Activated naive CD4-positive, alpha-beta T cell treated with anti-CD3 and anti-CD28 coated beads, Interleukin-2, amount 10 ng/mL, durations not matched to agents 5 hours and 36 hours (primary cell): ENCODE measurements around the gene NYNRIN. TPM values are rescaled to one million over a fixed set of nuclear protein-coding genes. Genes with fewer than 3 reads are reported as not detected.

Experiments used
- total RNA-seq, 2 experiments: library from RNA; stranded (reverse); gene quantifications; one replicate each; pipeline ENCODE4 v1.2.3, GENCODE V29; 2021

NYNRIN gene
- total RNA-seq: under 1 TPM; 0.10 to 0.26 TPM

DNA sequence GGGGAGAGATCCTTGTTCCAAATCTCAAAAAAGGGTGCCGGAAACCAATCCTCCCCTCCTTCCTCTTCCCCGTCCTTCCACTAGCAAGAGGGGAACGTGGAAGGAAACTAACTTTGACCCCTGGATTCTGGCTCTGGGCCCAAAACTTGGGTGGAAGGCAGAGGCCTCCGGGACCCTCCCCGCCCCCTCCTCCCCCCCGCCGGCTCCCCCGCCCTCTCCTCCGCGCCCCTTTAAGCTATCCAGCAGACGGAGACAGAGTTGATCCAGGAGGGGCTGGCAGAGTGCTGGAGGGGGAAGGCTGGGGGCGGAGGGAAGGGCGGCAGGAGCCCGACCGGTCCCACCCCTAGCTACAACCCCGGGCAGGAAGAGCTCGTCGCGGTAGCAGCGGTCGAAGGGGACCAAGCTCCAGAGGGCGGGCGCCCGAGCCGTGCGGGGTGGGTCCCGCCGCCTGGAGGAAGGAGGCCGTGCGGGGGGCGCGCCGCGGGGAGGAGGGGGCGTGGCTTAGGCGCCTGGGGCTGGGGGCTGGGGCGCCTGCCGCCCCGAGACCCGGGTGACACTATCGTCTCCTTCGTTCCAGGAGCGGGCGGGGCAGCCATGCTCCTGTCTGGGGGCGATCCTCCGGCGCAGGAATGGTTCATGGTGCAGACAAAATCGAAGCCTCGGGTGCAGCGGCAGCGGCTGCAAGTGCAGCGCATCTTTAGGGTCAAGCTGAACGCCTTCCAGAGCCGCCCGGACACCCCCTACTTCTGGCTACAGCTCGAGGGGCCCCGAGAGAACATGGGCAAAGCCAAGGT, at the start of gene NYNRIN:
NYNRIN (plus strand) TSS at position 351 of the 794 bp plus-strand sequence; CDS start at position 595, 244 bp downstream.

DNA sequence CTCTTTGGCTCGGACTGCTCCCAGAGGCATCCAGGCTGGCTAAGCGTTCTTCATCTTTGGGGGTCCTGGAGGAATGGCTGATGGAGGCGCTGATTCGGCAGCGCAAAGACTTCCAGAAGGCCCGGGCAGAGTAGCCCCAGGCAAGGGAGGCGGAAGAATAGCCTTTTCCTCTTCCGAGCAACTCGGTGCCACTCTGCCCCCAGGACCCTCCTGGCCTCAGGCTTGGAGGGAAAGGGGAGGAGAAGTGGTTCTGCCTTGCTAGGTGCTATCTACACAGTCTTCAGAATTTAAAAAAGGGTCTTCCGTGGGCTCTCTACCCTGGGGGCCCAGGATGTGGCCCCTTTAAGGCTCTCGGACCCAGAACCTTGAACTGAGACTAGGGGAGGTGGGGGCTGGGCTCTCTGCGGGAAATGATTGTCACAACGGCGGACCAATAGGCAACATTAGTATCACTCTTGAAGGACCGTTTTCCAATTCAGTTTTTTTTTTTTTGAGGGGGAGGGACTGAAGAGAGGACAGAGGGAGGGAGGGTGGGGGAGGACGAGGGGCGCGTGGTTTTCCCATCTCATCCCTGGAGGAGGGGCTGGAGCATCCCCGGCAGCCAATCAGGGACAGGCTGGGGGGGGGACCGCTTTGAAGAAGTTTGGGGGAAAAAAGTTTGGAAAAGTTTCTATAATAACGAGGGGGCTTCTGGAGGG, 31.1 kb upstream of the NYNRIN start, which contains the start of gene NFATC4:
NFATC4 (plus strand) TSS at position 671 of the 698 bp plus-strand sequence. CDS start 157 bp downstream, outside the sequence.

DNA sequence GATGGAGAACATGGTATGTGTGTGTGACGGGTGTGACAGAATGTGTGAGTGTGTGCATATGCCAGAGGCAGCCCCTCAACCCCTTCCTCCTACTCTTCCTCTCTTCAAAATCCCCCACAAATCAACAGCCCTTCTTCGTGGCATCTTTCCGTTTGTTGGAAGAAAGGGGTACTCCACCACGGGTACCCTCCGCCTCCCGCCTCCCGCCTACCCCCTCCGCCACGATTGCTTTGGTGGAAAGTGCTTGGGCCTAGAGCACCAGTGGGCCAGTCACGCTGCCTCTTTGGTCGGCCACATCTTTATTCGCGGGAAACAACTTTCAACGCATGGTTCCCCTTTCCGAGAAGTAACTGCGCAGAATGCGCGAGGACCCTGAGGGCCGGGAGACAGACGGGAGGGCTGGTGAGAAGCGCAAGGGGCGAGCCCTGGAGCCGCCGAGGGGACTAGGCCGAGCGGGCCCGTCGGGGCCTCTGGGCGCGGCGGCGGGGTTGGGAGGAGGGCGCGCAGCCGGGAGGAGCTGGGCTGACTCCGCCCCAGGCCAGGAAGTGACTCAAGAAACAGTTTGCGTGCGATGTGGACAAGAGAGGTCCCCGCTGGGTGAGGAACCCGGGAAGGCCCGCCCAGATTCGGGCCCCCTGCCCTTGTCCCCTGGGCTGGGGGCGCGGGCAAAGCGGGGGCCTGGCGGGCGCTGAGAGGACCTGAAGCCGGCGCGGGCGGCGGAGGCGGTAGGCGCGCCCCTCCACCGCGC, 30.8 kb downstream of the NYNRIN start, which contains the start of the genes CBLN3 and KHNYN:
CBLN3 (minus strand) TSS at position 274 of the 748 bp plus-strand sequence. CDS start 614 bp downstream, outside the sequence.
KHNYN (plus strand) TSS at position 560 of the 748 bp plus-strand sequence. CDS start 777 bp downstream, outside the sequence.

DNA sequence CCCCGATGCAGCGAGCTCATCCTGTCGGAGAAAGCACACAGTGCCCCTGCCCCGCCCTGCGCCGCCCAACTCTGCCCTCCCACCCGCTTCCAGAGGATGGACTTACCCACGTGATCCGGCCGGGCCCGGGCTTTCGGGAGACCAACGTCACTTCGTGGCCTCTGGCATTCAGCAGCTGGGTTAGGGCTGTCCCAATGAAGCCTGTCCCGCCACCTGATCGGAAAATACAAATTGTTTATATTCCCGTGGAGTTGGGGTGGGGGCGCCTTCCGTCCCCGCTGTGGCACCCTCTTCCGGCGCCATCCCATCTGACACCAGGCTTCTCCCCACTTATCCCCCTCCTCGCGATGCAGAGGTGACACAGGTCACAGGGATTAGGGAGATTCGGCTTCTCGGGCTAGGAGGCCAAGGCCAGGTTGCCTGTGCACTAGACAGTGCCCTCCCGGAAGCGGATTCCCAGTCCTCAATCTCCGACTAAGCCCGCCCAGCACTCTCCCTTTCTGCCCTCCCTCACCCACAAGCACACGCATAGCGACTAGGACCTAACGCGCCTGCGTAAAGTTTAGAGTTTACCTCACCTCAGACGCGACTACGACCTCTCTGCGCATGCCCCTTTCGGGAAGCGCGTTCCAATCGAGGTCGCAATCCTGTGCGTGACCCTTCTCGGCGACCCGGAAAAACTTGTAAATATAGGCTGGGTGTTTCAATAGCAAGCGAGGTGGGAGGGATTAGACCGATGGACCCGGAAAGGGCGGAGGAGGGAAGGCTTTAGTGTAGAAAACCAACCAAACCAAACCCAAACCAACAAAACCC, 43.6 kb downstream of the NYNRIN start, which contains the start of gene SDR39U1:
SDR39U1 (minus strand) TSS at position 537 of the 813 bp plus-strand sequence; CDS start at position 530, 7 bp downstream.

Other genes with a start within 250 kb of the NYNRIN start
- 100 to 1,000 TPM; 223 to 232 TPM for gene IRF9, start 237.7 kb upstream of the NYNRIN start, total RNA-seq
- gene REC8, start 226.9 kb upstream of the NYNRIN start, total RNA-seq: 10 to 100 TPM; 48.9 to 49.8 TPM
- gene IPO4, start 210.2 kb upstream of the NYNRIN start, total RNA-seq: 10 to 100 TPM; 42.4 to 43.3 TPM
- gene TM9SF1, start 203.6 kb upstream of the NYNRIN start, total RNA-seq: 10 to 100 TPM; 32.2 to 32.3 TPM
- under 1 TPM; 0.34 to 0.60 TPM for gene TSSK4, start 193.3 kb upstream of the NYNRIN start, total RNA-seq
- gene CHMP4A, start 185.5 kb upstream of the NYNRIN start, total RNA-seq: 10 to 100 TPM; 85.1 to 89.0 TPM
- gene MDP1, start 182.9 kb upstream of the NYNRIN start, total RNA-seq: 10 to 100 TPM; 16.0 to 17.1 TPM
- 100 to 1,000 TPM; 164 to 175 TPM for gene NEDD8, start 166.6 kb upstream of the NYNRIN start, total RNA-seq
- gene GMPR2, start 166.1 kb upstream of the NYNRIN start, total RNA-seq: 10 to 100 TPM; 67.8 to 70.1 TPM
- 100 to 1,000 TPM; 120 to 130 TPM for gene TINF2, start 156.4 kb upstream of the NYNRIN start, total RNA-seq
- gene TGM1, start 135.8 kb upstream of the NYNRIN start, total RNA-seq: 1 to 10 TPM; 3.3 to 4.5 TPM
- 10 to 100 TPM; 42.3 to 44.3 TPM for gene RABGGTA, start 127.4 kb upstream of the NYNRIN start, total RNA-seq
- gene DHRS1, start 99.2 kb upstream of the NYNRIN start, total RNA-seq: 10 to 100 TPM; 32.0 to 36.6 TPM
- 10 to 100 TPM; 30.7 to 30.9 TPM for gene NOP9, start 99.2 kb upstream of the NYNRIN start, total RNA-seq
- gene CIDEB, start 91.0 kb upstream of the NYNRIN start, total RNA-seq: 10 to 100 TPM; 29.0 to 30.2 TPM
- 10 to 100 TPM; 20.8 to 21.0 TPM for gene LTB4R2, start 88.9 kb upstream of the NYNRIN start, total RNA-seq
- gene LTB4R, start 87.5 kb upstream of the NYNRIN start, total RNA-seq: 10 to 100 TPM; 24.9 to 28.5 TPM
- 1 to 10 TPM; 3.8 to 4.5 TPM for gene ADCY4, start 63.9 kb upstream of the NYNRIN start, total RNA-seq
- 10 to 100 TPM; 35.0 to 36.5 TPM for gene RIPK3, start 59.0 kb upstream of the NYNRIN start, total RNA-seq
- gene NFATC4, start 30.8 kb upstream of the NYNRIN start, total RNA-seq: not detected
- 1 to 10 TPM; 4.5 to 6.6 TPM for gene CBLN3, start 30.7 kb downstream of the NYNRIN start, total RNA-seq
- gene KHNYN, start 31.0 kb downstream of the NYNRIN start, total RNA-seq: 10 to 100 TPM; 75.8 to 78.6 TPM
- 10 to 100 TPM; 70.3 to 75.4 TPM for gene SDR39U1, start 43.8 kb downstream of the NYNRIN start, total RNA-seq
- gene CMA1, start 109.3 kb downstream of the NYNRIN start, total RNA-seq: not detected
- under 1 TPM; 0.23 to 0.36 TPM for gene CTSG, start 177.2 kb downstream of the NYNRIN start, total RNA-seq
- gene GZMH, start 210.7 kb downstream of the NYNRIN start, total RNA-seq: 1 to 10 TPM; 2.8 to 3.0 TPM
- 10 to 100 TPM; 61.9 to 62.7 TPM for gene GZMB, start 235.2 kb downstream of the NYNRIN start, total RNA-seq